Neural progenitor cell (in vitro differentiated cells): Measurements from ENCODE around the gene ZNF219. TPM values are rescaled to one million over a fixed set of nuclear protein-coding genes. Genes with fewer than 3 reads are reported as not detected.
"Not testable (repeated sequence)": the region's sequence is repeated elsewhere in the genome, so short reads cannot be mapped to it uniquely, and the experiment has no call there.

Experiments
- DNase-seq: peaks from one replicate; pipeline ENCODE4 v3.0.0-alpha.2; 2016; ENCODE audit warnings: low spot score
- H2AFZ ChIP-seq: fragments of 200-600 bp; sonication (generic); replicated peaks from 2 replicates; pipeline ENCODE4 v1.6.1; 2016; ENCODE audit warnings: antibody characterized with exemption
- H3F3A ChIP-seq: fragments of 200-600 bp; sonication (generic); 2 replicates; pipeline ENCODE4 v1.6.1; 2016; ENCODE audit warnings: antibody characterized with exemption, low read depth
- H3K27ac ChIP-seq: fragments of 200-600 bp; sonication (generic); 2 replicates; pipeline ENCODE4 v1.5.1; 2016; ENCODE audit warnings: mild to moderate bottlenecking
- H3K27me3 ChIP-seq: fragments of 200-600 bp; sonication (generic); 2 replicates; pipeline ENCODE4 v1.6.1; 2016; ENCODE audit warnings: mild to moderate bottlenecking, moderate library complexity
- H3K36me3 ChIP-seq: fragments of 200-600 bp; sonication (generic); 2 replicates; pipeline ENCODE4 v1.5.1; 2016
- H3K4me1 ChIP-seq: fragments of 200-600 bp; sonication (generic); 2 replicates; pipeline ENCODE4 v1.6.1; 2016; ENCODE audit warnings: mixed run types
- H3K4me2 ChIP-seq: fragments of 200-600 bp; sonication (generic); 2 replicates; pipeline ENCODE4 v1.6.1; 2016
- H3K4me3 ChIP-seq: fragments of 200-600 bp; sonication (generic); 2 replicates; pipeline ENCODE4 v1.5.1; 2016
- H3K79me2 ChIP-seq: fragments of 200-600 bp; sonication (generic); 2 replicates; pipeline ENCODE4 v1.6.1; 2016; ENCODE audit warnings: low read depth
- H3K9ac ChIP-seq: fragments of 200-600 bp; sonication (generic); 2 replicates; pipeline ENCODE4 v1.6.1; 2016
- H3K9me3 ChIP-seq: fragments of 200-600 bp; sonication (generic); 2 replicates; pipeline ENCODE4 v1.5.1; 2016; ENCODE audit warnings: low read depth
- H4K20me1 ChIP-seq: fragments of 200-600 bp; sonication (generic); 2 replicates; pipeline ENCODE4 v1.6.1; 2016; ENCODE audit warnings: low read depth
- H3K27ac Mint-ChIP-seq: 3 replicates; pipeline ENCODE4 v1.8.0; 2021; ENCODE audit warnings: mixed read lengths
- H3K27me3 Mint-ChIP-seq: 2 replicates; pipeline ENCODE4 v1.8.0; 2022; ENCODE audit warnings: low read depth, mild to moderate bottlenecking, inconsistent platforms, moderate library complexity, mixed read lengths; ENCODE audit not compliant: insufficient read depth
- H3K36me3 Mint-ChIP-seq: 3 replicates; pipeline ENCODE4 v1.8.0; 2021; ENCODE audit warnings: mixed read lengths
- H3K4me1 Mint-ChIP-seq: 3 replicates; pipeline ENCODE4 v1.8.0; 2021; ENCODE audit warnings: mixed read lengths
- H3K4me3 Mint-ChIP-seq: 3 replicates; pipeline ENCODE4 v1.8.0; 2021; ENCODE audit warnings: mild to moderate bottlenecking, moderate library complexity, mixed read lengths
- H3K9me3 Mint-ChIP-seq: 3 replicates; pipeline ENCODE4 v1.8.0; 2020; ENCODE audit warnings: mixed read lengths
- CTCF ChIP-seq: fragments of 200-600 bp; sonication (generic); IDR thresholded peaks from 2 replicates; pipeline ENCODE4 v1.5.1; 2017; ENCODE audit warnings: antibody characterized with exemption, mild to moderate bottlenecking
- EZH2 ChIP-seq: fragments of 200-600 bp; sonication (generic); IDR thresholded peaks from 2 replicates; pipeline ENCODE4 v1.6.1; 2017; ENCODE audit warnings: antibody characterized with exemption, mild to moderate bottlenecking, moderate library complexity
- EZH2phosphoT487 ChIP-seq: fragments of 200-600 bp; sonication (generic); IDR thresholded peaks from 2 replicates; pipeline ENCODE4 v1.6.1; 2017; ENCODE audit warnings: antibody characterized with exemption
- total RNA-seq: library from RNA; depleted of rRNA; stranded (reverse); fragments of >200 nt; gene quantifications from 2 replicates; pipeline ENCODE4 v1.2.3, GENCODE V29; 2015; ENCODE audit warnings: low replicate concordance

ZNF219 gene
- total RNA-seq, 1 donor from 2014 or later: 46.2 TPM

- H3K27ac ChIP-seq: no peak overlapping the region
- Mint-ChIP-seq H3K4me1 (peaks cover 14% of the 10 kb centered on the region), H3K36me3 (no peaks in the 10 kb centered on the region), H3K4me3 (no peak overlapping the region), H3K27ac (no peak overlapping the region), H3K27me3 (peaks cover 10% of the 10 kb centered on the region), H3K9me3 (no peaks in the 10 kb centered on the region)
- no peaks in the 10 kb centered on the region for H3F3A ChIP-seq
- TF ChIP-seq EZH2: no peak
- no peak for TF ChIP-seq EZH2phosphoT487
- no peak for TF ChIP-seq CTCF
- no peak overlapping the region for H3K4me3 ChIP-seq
- no peak overlapping the region for H2AFZ ChIP-seq
- peaks cover 10% of the 10 kb centered on the region for H3K27me3 ChIP-seq
- peaks cover 11% of the 10 kb centered on the region for H3K4me1 ChIP-seq
- no peak for DNase-seq
- H3K9me3 ChIP-seq: no peaks in the 10 kb centered on the region
- H3K9ac ChIP-seq: no peak overlapping the region
- H3K79me2 ChIP-seq: no peaks in the 10 kb centered on the region
- no peaks in the 10 kb centered on the region for H4K20me1 ChIP-seq
- H3K4me2 ChIP-seq: no peak overlapping the region
- H3K36me3 ChIP-seq: no peaks in the 10 kb centered on the region
Observed at GRCh38 chr14:21042918-21043317, 55.5 kb downstream of the ZNF219 start.

GRCh38 chr14:21041676-21042433, 56.6 kb downstream of the ZNF219 start, which contains the start of gene RNASE7:
Gene RNASE7 (plus strand): TSS chr14:21042362. CDS start chr14:21042993, 631 bp downstream.
- Histone ChIP-seq H3K9me3 (no peaks in the 10 kb centered on the region), H3K9ac (no peak within 1 kb of the TSS), H3K4me3 (no peak within 1 kb of the TSS), H4K20me1 (no peaks in the 10 kb centered on the region), H3K4me2 (no peak within 1 kb of the TSS), H3F3A (no peaks in the 10 kb centered on the region), H3K79me2 (no peaks in the 10 kb centered on the region), H3K36me3 (no peaks in the 10 kb centered on the region), H3K27me3 (peaks cover 10% of the 10 kb centered on the region), H2AFZ (no peak within 1 kb of the TSS), H3K4me1 (peaks cover 11% of the 10 kb centered on the region), H3K27ac (no peak within 1 kb of the TSS)
- Mint-ChIP-seq H3K4me1 (peaks cover 14% of the 10 kb centered on the region), H3K27ac (no peak within 1 kb of the TSS), H3K27me3 (peaks cover 10% of the 10 kb centered on the region), H3K9me3 (no peaks in the 10 kb centered on the region), H3K4me3 (no peak within 1 kb of the TSS), H3K36me3 (no peaks in the 10 kb centered on the region)
- no peak for DNase-seq
- TF ChIP-seq EZH2phosphoT487 (no peak), CTCF (no peak), EZH2 (no peak)

- H4K20me1 ChIP-seq, H3K9me3 ChIP-seq, H3K36me3 Mint-ChIP-seq, H3K27ac ChIP-seq, H3K4me3 ChIP-seq, DNase-seq, H3K4me3 Mint-ChIP-seq, H3K27ac Mint-ChIP-seq, H2AFZ ChIP-seq, H3K36me3 ChIP-seq, H3K9me3 Mint-ChIP-seq, H3K9ac ChIP-seq, H3K4me2 ChIP-seq, H3K79me2 ChIP-seq, H3F3A ChIP-seq: not testable (repeated sequence)
- H3K4me1 ChIP-seq: peaks cover 11% of the 10 kb centered on the region
- H3K27me3 Mint-ChIP-seq: peaks cover 10% of the 10 kb centered on the region
- H3K27me3 ChIP-seq: peaks cover 10% of the 10 kb centered on the region
- H3K4me1 Mint-ChIP-seq: peaks cover 14% of the 10 kb centered on the region
Observed at GRCh38 chr14:21040941-21041340, 57.5 kb downstream of the ZNF219 start.

GRCh38 chr14:21040370-21040925, 58.0 kb downstream of the ZNF219 start:
- Histone ChIP-seq H3K27me3 (peaks cover 10% of the 10 kb centered on the region), H2AFZ (no peak overlapping the region), H3K36me3 (no peaks in the 10 kb centered on the region), H3K4me3 (no peak overlapping the region), H3K27ac (no peak overlapping the region), H3K9ac (no peak overlapping the region), H3K4me1 (peaks cover 11% of the 10 kb centered on the region), H3F3A (no peaks in the 10 kb centered on the region), H3K79me2 (no peaks in the 10 kb centered on the region), H3K4me2 (no peak overlapping the region), H4K20me1 (no peaks in the 10 kb centered on the region), H3K9me3 (no peaks in the 10 kb centered on the region)
- H3K27ac Mint-ChIP-seq: no peak overlapping the region
- H3K4me1 Mint-ChIP-seq: peaks cover 14% of the 10 kb centered on the region
- H3K36me3 Mint-ChIP-seq: no peaks in the 10 kb centered on the region
- no peaks in the 10 kb centered on the region for H3K9me3 Mint-ChIP-seq
- H3K27me3 Mint-ChIP-seq: peaks cover 11% of the 10 kb centered on the region
- no peak for DNase-seq
- H3K4me3 Mint-ChIP-seq: no peak overlapping the region
- TF ChIP-seq CTCF: no peak
- TF ChIP-seq EZH2: no peak
- TF ChIP-seq EZH2phosphoT487: no peak
